LNCaP clone FGC (cell line): ENCODE measurements around the gene LRRK1.

Experiments used
- DNase-seq: peaks from one replicate; pipeline ENCODE4 v3.0.0-alpha.2; 2011; ENCODE audit warnings: low read depth
- H3K4me3 ChIP-seq: 2 replicates; pipeline ENCODE4 v1.5.1; 2011; ENCODE audit warnings: mild to moderate bottlenecking, low read depth, low read length, control low read depth
- TF ChIP-seq, protein P1 (sequence below): IDR thresholded peaks from 2 replicates; pipeline ENCODE4 v1.5.1; 2012; ENCODE audit warnings: mild to moderate bottlenecking; ENCODE audit not compliant: control insufficient read depth, insufficient read depth; ENCODE audit errors: extremely low read depth

Gene LRRK1

DNA sequence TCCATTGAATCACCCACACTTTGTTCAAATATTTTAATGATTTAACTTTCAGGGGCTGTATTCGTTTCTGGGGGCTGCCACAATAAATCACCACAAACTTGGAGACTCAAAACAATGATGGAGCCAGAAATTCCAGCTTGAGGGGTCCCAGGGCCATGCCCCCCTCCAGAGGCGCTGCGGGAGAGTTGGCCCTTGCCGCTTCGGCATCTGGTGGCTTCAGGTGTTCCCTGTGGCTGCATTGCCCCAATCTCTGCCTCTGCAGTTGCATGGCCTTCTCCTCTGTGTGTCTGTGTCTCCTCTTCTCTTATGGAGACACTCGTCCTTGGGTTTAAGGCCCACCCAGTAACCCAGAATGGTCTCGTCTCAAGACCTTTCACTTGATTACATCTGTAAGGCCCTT is 187.9 kb downstream of the LRRK1 start:
- H3K4me3 ChIP-seq: no peak overlapping the region
- TF ChIP-seq, protein P1, sequence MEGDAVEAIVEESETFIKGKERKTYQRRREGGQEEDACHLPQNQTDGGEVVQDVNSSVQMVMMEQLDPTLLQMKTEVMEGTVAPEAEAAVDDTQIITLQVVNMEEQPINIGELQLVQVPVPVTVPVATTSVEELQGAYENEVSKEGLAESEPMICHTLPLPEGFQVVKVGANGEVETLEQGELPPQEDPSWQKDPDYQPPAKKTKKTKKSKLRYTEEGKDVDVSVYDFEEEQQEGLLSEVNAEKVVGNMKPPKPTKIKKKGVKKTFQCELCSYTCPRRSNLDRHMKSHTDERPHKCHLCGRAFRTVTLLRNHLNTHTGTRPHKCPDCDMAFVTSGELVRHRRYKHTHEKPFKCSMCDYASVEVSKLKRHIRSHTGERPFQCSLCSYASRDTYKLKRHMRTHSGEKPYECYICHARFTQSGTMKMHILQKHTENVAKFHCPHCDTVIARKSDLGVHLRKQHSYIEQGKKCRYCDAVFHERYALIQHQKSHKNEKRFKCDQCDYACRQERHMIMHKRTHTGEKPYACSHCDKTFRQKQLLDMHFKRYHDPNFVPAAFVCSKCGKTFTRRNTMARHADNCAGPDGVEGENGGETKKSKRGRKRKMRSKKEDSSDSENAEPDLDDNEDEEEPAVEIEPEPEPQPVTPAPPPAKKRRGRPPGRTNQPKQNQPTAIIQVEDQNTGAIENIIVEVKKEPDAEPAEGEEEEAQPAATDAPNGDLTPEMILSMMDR: no peak
- DNase-seq: no peak

DNA sequence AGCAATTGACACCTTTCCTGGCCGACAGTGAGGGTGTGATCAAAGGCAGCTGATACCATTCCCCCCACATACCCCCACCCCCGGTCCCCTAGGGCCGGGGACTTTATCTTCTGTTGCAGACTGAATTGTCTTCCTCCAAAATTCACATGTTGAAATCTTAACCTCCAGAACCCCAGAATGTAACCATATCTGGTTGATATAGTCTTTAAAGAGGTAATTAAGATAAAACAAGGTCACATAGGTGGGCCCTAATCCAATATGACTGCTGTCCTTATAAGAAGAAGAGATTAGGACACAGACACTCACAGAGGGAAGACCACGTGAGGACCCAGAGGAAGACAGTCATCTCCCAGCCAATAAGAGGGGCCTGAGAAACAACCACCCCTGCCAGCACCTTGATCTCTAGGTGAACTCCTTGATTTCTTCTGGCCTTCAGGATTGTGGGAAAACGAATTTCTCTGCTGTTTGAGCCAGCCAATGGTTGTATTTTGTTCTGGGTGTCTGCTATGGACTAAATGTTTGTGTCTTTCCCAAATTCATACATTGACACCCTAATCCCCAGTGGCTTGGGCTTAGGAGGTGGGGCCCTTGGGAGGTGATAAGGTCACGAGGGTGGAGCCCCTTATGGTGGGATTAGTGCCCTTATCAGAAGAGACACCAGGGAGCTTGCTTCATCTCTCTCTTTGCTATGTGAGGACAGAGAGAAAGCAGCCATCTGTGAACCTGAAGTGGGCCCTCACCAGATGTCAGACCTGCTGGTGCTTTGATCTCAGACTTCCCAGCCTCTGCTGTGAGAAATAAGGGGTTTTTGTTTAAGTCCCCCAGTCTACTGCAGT is 188.7 kb downstream of the LRRK1 start:
- DNase-seq: no peak
- TF ChIP-seq, protein P1: no peak
- no peak overlapping the region for H3K4me3 ChIP-seq

DNA sequence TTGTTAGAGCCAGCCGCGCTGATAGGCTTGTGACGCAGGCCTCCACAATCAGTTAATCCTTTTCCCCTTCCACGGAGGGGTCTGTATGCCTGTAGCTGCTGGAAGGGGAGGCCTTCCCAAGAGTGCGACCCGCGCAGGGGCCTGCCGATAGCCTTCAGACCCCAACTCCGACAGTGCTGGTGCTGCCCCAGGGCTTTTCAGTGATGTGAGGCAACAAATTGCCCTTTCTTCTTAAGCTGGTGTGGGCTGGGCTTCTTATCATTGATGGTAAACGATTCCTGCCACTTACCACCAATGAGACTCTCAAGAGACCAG is 189.3 kb downstream of the LRRK1 start:
- DNase-seq: no peak
- TF ChIP-seq, protein P1: no peak
- no peak overlapping the region for H3K4me3 ChIP-seq

DNA sequence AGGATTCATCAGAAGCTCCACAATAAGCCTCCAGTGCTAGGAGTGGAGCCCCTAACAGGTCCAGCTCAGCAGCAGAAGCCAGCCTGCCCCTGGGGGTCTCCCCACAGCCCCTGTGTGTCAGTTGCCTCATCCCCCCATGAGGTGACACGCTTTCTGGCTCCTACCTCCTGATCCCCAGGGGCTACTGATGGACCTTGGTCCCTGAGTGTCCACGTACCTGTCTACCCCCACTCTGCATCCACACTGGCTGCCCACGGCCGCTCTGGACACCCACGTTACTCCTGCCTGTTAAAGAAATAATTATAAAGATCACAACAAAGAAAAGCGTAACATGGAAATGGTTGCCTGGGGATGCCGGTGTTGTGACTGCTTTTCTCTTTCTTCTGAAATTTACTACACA is 189.6 kb downstream of the LRRK1 start:
- no peak for DNase-seq
- H3K4me3 ChIP-seq: no peak overlapping the region
- TF ChIP-seq, protein P1: no peak

DNA sequence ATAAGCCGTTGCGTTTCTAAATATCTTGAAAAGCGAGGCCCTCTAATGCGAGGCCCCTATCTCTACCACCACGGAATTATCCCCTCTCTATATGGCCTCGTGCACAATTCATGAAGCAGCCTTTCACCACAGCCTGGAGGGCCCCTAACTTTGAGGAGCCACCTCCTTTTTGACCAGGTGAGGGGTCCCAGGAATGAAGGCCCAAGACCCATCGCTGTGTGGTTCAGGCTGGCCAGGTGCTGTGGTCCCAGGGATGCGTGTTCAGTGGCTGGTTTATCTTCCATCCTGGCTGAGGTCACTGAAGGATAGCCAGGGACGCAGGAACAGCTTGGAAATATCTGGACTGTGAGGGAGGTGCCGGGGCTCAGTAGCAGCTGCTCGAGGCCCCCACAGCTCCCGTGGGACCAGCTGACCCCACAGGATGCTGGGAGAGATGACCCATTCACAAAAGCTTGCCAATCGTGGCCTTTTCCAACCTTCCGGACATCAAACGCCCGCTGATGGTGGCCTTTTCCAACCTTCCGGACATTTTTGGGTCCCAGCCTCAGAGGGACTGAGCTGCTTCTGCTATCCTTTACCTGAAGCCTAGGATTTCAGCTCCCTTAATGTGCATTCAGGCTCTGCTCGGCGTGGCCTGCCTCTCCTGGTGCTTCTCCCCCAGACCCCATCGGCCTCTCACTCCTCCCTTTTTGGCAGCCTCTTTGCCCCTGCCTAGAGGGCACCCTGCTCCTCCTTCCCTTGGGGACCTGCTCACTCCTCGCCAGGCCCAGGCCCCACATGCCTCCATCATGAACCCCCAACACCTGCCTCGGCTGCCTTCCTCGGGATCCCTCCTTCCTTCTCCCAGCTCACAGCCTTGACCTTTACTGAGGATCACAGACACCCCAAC is 191.8 kb downstream of the LRRK1 start:
- TF ChIP-seq, protein P1: no peak
- DNase-seq: no peak
- no peak overlapping the region for H3K4me3 ChIP-seq

DNA sequence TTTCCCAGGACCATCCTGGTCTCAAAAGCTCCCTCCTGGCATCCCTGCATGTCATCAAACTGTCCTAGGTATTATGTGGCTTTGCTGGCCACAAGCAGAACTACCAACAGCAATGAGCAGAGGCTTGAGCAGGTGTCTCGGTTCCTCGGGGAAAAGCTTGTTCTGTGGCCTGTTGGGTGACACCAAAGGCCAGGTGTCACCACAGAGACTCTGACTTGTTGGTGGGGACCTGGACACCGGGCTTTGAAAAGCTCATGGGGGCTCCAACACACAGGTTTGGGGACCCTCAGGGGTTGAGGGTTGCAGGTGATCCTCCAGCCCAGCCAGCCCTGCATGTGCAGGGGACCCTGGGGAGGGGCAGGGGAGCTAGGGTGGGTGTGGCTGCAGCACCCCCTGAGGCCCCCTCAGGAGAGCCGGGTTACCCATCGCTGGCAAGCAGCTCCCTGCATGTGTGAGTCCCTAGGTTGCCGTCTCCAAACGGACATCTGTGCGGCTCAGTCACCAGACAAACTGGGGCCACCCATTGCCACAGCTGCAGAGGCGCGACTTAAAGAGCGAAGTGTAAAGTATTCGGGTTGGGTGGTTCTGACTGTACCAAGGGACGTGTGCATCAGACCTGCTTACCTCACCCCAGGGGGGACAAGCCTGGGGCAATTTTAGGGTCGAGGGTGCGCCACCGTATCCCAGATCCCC is 192.6 kb downstream of the LRRK1 start:
- DNase-seq: no peak
- TF ChIP-seq, protein P1: no peak
- no peak overlapping the region for H3K4me3 ChIP-seq
